Forelimb muscle (tissue), 1 donor: Measurements from ENCODE around the gene HAUS7. TPM values are rescaled to one million over a fixed set of nuclear protein-coding genes. Genes with fewer than 3 reads are reported as not detected.

Experiments
- DNase-seq: peaks from one replicate; pipeline ENCODE4 v3.0.0-alpha.2; 2013; ENCODE audit warnings: low read depth
- polyA plus RNA-seq: library from polyadenylated mRNA; unstranded; fragments of 120-200 nt; gene quantifications from one replicate; pipeline ENCODE4 v1.2.1, GENCODE V29; 2013; ENCODE audit not compliant: insufficient read length

Gene HAUS7
- polyA plus RNA-seq, 1 donor, result 20.8 TPM

DNA sequence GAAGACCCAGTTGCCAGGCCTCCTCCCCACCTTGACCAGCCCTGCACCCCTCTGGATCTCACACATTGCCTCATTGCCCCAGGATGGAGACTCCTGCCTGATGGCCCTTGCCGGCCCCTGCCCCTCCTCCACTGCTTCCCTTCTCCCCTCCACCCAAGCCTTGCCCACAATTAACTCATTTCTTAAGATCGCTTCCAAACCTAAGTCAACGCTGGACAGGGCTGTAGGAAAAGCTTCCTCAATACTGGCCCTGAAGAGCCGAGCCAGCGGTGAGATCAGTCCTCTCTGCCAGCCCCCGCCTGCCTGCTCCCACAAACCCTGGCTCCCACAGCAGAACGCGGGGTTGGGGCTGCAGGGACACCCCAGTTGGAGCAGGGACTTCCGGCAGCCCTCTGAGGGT lies 7.5 kb upstream of the HAUS7 start:
- no peak for DNase-seq

DNA sequence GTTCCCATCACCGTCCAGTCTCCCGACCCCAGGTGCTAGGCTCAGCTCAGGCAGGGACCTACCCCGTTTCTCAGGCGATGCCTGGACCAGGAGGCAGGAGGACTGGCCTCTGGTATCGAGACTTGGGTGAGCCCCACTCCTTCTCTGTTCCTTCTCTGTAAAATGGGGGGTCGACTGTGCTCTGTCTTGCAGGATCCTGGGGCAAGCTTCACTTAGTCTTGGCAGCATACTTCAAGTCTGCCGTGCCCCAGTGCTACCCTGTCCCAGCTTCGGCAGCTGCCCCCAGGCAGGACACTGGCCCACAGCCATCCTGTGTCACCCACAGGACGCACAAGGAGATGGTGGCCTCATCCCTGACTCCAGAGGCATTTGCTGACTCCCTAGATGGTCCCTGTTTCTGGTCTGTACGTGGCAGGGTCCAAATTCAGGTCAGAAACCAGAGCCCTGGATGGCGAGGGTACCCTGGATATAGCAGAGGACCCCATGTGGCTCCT lies 7.0 kb upstream of the HAUS7 start:
- DNase-seq, result no peak

DNA sequence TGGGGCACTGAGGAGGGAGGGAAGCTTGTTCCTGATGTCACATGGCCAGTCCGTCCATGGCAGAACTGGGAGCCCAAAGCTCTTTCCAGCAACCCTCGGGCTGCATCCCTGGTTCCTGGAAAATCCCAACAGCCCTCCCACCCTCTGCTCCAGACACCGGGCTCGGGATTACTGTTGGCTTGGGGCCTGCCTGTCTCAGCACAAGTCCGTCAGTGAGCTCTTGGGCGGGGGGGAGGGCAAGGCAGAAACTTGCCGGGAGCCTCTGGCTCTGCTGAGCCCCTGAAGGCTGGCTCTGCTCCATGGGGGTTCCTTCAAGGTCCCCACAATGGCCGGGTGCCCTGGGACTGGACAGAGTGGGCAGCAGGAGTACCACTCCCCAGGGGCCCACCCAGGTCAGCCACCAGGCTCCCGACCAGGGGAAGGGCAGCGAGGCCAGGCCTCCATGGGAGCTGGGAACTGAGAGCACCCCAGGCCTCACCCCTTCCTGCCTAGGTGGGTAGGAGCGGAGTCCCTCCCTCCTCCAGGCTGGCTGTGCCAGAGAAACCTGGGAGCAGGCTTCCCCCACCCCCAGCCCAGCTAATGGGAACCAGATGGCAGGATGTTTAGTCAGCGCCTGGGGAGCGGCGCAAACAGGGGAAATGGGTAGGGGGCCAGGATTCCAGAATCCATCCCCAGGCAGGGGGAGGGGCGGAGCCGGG lies 6.4 kb upstream of the HAUS7 start:
- DNase-seq, result no peak

DNA sequence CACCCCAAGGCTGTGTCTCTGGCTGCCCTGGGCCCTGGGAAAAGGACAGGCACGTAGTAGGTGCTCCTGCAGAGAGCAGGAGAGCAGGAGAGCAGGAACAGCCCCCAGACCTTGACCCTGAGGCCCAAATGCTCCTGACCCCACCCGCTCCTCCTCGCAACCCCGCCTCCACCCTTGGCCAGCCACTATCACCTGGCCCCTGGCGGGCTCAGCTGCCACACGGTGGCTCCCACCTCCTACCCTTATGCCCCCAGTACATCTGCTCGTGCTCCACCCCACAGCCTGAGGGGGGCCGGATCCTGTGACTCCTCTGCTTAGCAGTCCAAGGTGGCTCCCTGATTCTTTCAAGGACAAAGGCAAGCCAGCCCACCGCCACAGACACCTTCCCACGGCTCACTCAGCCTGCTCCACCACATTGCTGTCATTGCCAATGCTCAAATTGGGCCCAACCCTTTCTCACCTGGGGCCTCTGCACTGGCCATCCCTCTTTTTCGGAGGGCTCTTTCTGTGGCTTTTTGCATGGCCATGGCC lies 5.4 kb upstream of the HAUS7 start:
- no peak for DNase-seq

DNA sequence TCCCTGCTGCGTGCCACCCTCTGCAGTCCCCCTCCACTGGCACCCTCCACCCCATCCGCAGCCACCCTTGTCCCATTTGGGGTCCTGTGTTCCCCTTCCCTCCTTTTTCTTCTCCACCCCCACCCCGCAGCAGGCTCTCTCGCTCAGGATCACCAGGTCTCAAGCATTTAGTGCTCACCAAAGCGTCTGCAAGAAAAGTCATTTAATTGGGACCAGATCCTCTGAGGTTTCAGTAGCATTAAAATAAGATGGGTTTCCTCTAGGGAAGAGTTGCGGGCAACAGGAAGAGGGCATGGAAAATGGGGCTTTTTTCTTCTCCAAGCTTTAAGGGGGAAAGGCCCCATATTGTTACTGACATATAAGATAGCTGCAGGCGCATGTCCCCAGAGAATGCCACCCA lies 4.9 kb upstream of the HAUS7 start:
- no peak for DNase-seq

DNA sequence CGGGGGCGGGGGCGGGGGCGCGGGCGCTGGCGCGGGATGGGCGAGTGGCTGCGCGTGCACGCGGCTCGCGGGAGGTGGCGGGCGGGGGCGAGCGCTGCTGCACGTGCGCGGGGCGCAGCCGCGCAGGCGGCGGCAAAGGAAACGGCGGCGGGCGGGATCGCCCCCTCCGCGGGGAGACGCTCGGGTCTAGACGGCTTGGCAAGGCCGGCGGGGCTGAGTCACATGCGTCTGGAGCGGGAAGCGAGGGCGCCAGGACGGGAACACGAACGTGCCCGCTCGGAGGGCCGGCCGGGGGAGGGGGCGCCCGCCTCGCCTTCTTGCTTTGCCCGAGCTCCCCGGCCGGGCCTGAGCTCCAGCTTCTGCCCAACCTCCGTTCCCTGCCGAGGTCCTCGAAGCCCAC lies 4.3 kb upstream of the HAUS7 start:
- DNase-seq, result no peak

DNA sequence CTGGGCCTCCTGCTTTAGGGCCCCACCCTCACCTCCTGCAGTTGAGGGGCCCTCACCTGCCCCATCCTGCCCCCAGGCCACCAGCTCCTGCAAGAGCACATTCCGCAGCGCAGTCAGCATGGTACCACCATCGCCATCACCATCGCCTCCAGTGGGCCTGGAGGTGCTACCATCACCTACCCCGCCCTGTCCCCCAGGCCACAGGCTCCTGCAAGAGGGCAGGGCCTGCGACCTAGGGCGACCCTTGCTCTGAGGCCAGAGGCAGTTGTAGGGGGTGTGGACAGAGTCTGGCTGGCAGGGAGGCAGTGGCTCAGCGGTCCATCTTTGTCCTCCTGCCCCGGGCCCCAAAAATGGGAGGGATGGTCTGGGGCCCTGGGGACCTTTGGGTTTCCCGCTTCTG lies 3.9 kb upstream of the HAUS7 start:
- DNase-seq, result no peak

DNA sequence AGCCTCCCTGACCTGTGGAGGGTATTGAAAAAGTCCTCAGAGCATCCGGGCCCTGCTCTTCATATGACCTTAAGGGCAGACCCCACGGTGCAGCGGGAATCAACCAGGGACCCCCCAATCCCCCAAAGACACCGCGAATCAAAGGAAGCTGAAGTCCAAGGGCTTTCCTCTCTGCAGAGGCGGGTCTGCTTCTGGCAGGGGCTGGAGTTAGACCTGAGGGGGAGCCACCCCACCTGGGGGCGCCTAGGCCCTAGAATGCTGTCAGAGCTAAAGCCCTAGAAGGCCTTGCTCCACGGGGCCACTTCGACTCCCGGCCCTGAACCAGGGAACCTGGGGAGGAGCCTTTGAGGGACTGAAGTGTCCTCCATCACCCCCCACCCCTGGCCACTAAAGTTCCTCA lies 2.8 kb upstream of the HAUS7 start:
- no peak for DNase-seq

DNA sequence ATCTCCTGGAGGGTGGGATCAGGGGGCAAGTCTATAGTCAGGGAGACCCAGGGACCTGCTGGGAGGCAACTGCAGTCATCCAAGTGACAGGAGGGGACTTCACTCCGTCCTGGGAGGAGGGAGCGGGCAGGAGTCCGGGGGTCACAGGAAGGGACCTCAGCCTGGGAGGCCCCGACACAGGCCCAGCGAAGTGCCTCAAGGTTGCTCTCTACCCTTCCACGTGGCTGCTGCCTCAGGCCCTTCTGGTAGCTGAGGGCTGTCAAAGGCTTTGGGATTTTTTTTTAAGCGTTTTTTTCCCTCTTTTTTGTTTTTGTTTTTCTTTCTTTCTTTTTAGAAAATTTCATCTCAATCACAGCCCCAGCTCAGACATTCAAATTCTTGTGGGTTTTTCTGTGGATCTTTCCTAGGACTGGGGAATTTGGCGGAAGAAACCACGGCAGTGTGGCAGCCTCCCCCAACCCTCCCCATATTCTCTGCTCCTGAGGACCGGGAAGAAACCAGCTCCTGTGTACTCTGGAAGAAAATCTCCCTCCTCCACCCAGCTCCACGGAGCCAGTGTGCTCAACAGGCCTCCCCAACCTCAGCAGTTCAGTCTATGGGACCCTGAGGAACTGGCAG lies 1.4 kb upstream of the HAUS7 start:
- DNase-seq, result no peak

DNA sequence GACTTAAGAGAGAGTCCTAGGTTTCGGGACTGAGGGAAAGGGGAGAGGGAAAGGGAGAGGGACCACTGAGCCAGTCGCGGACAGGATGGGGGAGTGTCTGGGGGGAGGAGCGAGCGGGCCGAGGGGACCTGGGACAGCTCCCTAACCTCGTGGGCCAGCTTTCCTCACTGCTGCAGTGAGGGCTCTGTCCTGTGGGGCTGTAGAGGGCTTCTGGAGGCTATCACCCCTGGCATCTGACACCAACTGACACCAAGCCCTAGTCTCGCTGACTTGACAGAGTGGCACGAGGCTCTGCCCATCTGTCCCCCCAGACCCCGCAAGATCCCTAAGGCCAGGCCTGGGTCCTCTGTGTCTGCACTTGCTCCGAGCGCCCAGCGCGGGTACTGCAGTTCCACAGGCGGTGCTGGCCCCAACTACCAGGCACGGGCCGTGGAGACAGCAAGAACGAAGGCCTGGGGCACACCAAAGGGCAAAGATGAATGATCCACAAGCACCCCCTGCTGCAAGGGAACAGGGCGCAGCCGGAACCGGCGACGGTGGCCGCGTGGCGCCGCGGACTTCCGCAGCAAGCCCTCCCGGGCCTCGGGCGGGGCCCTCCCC lies 465 bp downstream of the HAUS7 start:
- DNase-seq, result no peak

DNA sequence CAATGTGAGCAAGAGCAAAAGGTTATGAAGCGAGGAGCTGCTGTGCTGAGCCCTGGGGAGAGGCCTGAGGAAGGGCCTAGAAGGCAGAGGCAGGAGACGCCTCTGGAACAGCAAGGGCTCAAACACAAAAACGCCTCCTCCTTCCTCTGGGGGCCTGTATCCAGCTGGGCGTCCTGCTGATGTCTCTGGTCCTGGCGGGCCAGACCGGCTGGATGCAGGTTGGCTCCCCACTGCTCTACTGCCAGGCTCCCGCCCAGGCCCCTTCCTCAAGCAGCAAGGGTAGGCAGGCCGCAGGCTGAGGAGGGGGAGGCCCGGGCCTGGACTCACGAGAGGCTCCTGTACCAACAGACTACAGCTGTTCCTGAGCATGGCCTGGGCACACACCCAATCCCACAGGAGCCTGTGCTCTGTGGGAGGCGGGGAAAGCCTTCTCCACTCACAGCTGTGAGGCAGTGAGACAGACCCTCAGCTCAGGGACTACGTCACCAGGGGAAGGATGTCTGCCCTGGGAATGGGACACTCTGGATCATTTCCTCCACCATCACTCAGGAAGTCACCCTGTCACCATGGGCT lies 2.3 kb downstream of the HAUS7 start:
- DNase-seq, result no peak

DNA sequence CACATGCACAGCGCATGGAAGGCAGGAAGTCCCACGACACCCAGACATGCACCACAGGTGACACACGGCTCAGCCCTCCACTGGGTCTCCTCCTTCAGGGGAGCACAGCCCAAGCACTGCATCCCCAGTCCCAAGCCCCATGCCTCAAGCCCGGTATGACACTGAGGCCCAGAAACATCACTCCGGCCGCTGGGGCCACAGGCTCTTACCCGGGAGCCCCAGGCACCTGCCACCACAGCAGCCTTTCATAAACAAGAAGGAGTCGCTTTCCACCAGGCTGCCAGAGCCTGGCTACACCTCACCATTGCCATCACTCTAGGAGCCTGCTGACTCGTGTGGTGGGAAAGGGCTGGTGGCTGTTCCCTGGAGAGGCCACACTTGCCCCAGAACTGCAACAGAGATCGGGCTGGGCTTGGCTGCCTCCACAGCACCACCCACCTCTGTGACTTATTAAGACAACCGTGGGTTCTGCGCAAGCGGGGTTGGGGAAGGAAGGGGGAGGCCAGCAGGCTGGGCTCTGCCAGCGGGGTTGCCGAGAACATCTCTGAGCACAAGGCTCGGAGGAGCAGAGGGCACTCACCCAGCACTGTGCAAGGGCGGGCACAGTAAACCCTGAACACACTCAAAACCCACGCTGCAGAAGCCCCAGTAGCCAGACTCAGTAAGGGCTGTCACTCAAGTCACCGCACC lies 4.5 kb downstream of the HAUS7 start:
- no peak for DNase-seq

DNA sequence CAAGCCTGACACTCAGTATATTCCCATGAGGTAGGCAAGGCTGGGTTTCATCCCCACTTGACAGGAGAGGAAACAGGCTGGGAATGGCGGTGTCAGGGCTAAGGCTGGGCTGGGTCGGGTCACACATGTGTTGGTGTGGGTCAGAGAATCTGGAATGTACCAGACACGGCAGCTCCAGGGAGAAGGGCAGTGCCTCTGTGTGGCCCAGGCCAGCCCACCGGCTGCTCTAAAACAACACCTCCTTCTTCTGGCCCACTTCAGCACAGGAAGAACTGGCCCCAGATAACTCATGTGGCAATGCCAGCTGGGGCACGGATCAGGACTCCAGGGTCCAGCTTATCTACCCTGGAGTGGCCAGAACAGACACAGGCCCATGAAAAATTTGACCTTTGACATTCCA lies 6.3 kb downstream of the HAUS7 start:
- no peak for DNase-seq

DNA sequence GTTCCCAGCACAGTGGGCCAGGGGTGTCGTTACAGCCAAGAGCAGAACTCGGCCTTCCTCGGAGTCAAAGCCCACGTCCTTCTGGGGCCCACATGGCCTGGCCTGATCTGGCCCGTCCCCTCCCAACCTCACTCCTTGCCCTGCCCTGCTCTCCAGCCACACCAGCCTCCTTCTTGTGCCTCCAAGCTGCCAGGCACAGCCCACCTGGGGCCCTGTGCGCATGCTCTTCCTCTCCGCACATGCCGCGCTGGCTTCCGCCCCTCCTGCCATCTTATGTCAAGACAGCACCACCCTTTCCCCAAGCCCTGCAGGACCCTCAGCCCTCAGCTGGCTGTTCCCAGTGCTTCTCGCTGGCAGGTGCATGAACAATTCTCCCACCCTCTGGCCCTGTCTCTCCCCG lies 6.8 kb downstream of the HAUS7 start:
- DNase-seq, result no peak

DNA sequence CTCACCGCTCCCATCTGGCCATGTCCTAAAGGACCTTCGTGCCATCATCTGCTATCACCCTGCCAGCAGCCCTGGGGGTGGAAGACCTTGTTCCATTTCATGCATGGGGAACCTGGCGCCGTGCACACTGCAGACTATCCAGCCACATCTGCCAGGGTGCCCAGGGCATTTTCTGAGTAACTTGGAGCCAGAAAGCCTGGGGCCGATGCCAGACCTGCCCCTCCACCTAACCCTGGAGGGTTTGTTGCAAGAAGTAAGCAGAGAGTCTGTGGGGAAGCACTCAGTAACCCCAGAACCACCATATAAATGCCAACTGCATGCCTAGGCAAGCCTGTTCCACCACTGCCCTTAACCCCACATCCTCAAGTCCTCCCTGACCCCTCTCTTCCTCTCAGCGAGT lies 7.3 kb downstream of the HAUS7 start:
- DNase-seq, result no peak

DNA sequence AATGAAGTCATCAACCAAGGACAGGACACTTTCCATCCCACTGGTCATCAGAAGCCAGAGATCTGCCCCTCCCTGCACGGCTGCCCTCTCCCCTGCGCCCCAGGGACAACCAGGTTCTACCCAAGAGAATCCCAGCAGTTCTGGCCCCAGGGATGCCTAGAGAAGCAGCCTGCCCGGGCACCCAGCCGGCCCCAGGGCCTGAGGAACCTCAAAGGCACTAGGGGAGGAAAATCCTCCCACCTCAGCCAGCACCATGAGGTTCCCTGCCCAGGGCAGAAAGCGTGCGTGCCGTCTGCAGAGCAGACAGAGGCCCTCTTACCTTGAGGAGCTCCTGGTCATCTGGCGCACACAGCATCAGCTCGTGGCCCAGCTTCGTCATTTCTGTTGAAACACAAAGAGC lies 8.1 kb downstream of the HAUS7 start:
- DNase-seq, result no peak

DNA sequence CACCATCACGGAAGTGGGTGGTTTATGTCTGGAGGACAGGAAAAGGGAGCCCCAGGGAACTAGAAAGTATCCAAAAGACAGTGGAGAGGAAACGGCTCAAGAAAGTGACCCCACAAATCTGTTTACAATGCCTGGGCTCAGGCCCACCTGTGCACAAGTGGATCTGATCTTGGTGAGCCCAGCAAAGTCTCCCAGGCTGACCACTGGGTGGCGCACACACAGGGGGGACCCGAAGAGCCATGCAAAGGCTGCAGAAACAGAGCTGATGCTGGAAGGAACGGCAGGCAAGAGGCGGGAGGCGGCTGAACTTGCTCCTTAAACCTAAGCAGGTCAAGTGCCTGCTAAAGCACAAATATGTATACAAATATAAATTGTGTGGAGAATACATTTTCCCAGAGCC lies 9.6 kb downstream of the HAUS7 start:
- no peak for DNase-seq

DNA sequence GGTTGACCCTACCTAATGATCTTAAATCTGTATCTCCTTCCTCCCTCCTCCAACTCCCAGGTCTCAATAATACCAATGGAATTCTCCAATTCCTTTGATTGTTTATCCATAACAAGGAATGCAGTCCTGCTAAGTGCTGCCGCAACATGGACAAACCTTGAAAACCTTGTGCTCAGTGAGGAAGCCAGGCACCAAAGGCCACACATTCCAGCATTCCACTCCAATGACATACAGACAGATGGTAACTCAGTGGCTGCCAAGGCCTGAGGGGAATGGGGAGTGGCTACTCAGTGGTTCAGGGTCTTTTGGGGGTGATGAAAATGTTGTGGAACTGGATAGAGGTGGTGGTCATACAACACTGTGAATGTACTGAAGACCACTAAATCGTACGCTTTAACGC lies 10.4 kb downstream of the HAUS7 start:
- no peak for DNase-seq

DNA sequence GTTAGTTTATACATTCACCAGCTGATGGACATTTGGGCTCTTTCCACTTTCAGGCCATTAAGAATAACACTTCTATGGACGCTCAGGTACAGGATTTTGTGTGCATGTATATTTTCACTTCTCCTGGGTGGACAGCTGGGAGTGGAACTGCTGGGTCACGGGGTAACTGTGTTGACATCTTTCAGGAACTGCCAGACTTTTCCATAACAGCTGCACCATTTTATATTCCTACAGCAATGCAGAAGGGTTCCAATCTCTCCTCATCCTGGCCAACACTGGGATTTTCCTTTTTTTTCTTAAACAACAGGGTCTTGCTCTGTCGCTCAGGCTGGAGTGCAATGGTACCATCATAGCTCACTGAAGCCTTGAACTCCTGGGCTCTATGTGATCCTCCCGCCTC lies 11.9 kb downstream of the HAUS7 start:
- DNase-seq, result no peak

DNA sequence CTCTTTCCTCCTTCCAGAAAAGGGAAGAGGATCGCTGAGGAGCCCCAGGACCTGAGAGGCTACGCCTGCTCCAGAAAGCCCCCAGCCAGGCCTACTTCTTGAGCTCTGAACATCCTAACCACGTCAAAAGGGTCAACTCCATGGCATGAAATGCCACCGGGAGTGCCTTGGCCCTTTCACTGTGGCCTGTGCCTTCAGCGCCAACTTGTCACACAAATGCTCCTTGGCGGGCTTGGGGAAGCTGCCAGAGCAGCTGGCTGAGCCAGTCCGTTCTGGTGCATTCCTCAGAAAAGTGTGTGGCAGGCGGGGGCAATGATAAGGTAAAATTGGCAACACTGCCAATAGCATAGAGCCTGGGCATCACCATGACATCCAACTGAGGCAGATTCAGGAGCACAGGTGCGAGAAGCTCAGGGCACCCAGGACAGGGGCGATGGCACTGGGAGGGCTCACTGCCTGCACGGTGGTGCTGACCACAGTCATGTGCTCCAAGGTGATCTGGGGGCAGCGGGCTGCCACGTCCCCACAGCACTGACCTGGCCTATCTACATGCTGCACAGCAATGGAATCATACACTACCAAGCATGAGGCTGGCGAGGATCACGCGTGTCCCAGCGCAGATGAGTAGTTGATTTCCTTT lies 12.4 kb downstream of the HAUS7 start:
- DNase-seq, result no peak

DNA sequence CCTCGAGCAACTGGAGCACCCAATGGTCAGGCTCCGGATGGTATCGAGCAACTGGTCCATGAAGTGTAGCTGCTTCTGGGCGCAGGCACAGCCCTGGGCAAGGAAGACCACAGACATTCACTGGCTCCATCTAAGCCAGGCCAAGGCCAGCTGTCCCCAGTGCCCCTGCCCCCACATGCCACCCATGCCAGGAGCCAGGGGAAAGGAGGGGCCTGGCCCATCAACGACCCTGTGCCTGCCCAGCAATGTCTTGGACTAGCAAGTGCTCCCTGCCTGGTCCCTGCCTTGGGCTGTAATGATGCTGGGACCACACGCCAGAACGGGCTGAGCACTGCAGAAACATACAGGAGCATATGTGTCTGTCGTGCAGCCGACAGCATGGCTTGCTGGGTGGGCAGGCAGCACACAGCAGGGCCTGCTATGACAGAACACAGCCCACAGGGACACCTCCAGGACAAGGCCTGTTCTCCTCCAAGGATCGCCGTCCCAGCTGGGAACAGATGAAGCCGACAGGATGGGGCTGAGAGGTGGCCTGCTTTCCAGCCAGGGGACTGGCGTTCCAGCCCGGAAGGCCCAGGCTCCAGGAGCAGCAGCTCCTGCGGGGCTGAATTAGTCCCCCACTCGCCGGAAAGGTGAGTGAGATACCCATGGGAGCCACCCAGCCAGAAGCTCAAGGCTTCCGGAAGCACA lies 13.1 kb downstream of the HAUS7 start:
- DNase-seq, result no peak
